ENCODE data around the gene TMEM132A.

The TMEM132A gene

DNA sequence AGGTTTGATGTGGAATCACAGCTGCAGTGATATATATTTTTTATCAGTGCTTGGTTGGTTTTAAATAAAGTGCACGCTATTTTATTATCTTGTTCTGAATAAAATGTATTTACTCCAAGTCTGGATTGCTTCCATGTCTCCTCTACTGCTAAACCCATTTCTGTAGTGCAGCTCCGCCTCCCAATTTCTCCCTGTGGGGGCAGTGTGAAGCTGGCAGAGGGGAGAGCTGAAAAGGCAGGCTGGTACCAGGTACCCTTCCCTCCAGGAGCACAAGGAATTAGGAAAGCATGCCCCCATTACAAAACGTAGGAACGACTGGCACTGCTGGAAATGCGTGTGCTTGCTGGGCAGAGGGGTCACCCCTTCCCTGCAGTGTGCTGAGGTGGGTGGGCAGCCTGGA, 934 bp upstream of the TMEM132A start:
- no peak for DNase-seq

- DNase-seq, result no peak
Measured at GRCh38 chr11:60923800-60924109, 505 bp upstream of the TMEM132A start.

DNA sequence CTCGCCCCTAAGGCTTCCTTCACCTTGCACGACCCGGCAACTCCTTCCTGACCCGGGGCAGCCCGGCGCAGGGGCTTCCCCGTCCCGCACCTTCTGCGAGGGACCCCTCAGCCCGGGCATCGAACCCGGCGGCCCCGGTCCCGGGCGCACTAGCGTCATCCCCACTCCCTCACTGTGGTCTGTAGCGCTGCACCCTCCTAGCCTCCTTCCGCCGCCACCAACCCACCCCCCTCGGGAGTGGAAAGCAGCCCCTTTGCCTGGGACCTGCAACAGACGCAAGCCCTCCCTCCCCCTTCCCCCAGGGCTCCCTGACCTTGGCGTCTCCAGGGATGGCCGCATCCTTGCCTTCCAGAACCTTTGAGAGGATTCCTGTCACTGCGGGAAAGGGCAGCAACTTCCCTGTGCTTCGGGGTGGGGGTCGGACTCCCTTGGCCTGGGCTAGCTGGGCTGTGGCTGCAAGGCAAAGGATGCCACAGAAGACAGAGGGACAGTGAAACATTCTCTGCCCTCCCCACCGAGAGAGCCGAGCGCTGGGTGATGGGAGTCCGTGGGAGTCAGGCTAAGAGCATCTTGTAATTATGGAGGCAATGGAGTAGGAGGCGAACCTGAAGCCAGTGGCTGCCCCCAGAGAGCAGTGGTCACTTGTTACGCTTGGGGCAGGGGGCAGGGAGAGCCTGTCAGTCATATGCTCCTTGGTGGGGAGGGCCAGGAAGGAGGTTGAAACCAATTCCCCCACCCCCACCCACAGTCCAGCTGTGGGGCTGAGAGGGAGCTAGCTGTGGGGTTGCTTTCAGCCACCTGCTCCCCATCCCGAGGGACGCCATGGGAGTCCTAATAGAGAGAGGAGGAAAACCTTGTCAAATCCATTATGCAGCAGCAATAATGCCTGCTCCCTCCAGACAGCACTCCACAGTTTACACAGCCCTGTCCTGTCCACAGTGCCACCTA, 920 bp downstream of the TMEM132A start:
- no peak for DNase-seq

- no peak for DNase-seq
Measured at GRCh38 chr11:60925868-60926267, 1.6 kb downstream of the TMEM132A start.

- no peak for DNase-seq
Measured at GRCh38 chr11:60926500-60926899, 2.2 kb downstream of the TMEM132A start.

DNA sequence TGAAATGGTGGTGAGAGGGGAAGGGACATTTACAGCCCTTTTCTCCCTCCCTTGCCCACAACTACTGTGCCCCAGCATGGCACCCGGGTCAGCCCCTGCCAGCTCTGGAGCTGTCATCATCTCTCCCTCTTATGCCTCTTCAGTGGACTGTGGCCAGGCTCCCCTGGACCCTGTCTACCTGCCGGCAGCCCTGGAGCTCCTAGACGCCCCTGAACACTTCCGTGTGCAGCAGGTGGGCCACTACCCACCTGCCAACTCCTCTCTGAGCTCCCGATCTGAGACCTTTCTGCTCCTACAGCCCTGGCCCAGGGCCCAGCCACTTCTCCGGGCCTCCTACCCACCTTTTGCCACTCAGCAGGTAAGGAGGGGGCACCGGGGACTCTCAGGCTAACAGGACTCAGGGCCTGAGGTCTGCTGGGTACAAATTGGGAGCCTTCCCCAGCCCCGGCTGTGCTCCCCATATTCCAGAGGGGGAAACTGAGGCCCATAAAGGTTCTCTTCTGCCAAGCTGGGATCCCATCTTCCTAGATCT, 2.9 kb downstream of the TMEM132A start:
- no peak for DNase-seq

- DNase-seq, result no peak
Measured at GRCh38 chr11:60927600-60927999, 3.3 kb downstream of the TMEM132A start.

GRCh38 chr11:60928563-60929001, 4.3 kb downstream of the TMEM132A start:
- no peak for DNase-seq

DNA sequence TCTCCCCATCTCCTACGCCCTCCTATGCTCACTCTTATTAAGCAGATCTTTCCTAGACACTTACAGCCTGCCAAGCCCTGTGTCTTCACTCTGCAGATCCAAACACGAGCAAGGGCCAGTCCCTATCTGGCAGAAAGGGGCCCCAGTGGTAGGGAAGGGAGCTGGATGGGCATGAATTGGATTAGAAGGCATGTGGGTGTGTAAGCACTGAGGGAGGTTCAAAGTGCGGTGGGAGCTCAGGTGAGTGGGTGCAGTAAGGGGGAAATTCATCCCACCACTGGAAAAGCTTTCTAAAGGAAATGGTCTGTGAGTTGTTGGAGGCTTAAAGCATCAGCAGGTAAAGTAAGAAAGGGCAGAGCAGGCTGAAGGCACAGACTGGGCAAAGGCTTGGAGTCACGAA, 5.5 kb downstream of the TMEM132A start:
- no peak for DNase-seq

DNA sequence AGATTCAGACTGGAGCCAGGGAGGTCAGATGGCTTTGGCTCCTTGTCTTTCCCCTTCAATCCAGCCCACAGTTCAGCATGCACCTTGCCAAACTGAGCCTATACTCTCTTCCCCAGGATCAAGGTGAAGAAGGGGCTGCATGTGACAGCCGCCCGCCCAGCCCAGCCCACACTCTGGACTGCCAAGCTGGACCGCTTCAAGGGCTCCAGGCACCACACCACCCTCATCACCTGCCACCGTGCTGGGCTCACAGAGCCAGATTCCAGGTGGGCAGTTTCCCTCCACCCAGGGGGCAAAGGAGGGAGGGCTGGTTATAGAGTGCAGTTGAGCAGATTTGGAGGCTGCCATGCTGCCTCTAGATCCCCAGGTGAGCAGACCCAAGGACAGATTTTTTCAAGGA, 6.1 kb downstream of the TMEM132A start:
- DNase-seq, result no peak

GRCh38 chr11:60931917-60932316, 7.7 kb downstream of the TMEM132A start:
- DNase-seq, result no peak

DNA sequence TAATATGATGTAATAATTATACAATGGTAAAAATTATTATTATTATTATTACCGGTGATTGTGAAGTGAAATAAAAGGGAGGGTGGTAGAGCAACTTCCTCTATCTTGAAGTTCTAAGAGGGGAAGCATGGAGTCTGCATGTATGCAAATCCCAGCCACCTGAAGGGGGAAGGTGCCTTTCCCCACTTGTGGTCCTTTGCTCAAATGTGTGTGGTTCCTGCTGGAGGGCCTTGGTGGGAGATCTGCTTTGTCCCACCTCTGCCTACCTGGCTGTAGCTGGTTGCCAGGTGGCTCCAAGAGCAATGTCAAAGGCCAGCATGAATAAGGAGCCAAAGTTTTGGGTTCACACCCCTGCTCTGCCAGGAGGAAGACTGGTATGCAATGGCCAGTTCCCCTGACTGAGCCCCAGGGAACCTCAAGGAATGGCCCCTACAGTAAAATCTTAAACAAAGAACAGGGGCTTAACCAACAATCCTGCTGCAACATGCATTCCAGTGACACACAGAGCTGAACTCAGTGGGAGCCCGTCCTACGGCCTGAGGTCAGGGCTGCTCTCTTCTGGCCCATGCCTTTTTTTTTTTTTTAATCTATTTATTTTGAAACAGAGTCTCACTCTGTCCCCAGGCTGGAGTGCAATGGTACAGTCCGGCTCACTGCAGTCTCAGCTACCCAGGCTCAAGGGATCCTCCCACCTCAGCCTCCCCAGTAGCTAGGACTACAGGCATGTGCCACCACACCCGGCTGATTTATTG, 8.5 kb downstream of the TMEM132A start:
- DNase-seq, result no peak

GRCh38 chr11:60933416-60934123, 9.3 kb downstream of the TMEM132A start:
- no peak for DNase-seq

- no peak for DNase-seq
Measured at GRCh38 chr11:60934124-60934789, 10.0 kb downstream of the TMEM132A start.

- DNase-seq, result no peak
Measured at GRCh38 chr11:60934790-60935605, 10.7 kb downstream of the TMEM132A start.

GRCh38 chr11:60935676-60936442, 11.6 kb downstream of the TMEM132A start:
- no peak for DNase-seq

GRCh38 chr11:60936467-60937143, 12.3 kb downstream of the TMEM132A start:
- no peak for DNase-seq

- no peak for DNase-seq
Measured at GRCh38 chr11:60937144-60937527, 12.9 kb downstream of the TMEM132A start.

DNA sequence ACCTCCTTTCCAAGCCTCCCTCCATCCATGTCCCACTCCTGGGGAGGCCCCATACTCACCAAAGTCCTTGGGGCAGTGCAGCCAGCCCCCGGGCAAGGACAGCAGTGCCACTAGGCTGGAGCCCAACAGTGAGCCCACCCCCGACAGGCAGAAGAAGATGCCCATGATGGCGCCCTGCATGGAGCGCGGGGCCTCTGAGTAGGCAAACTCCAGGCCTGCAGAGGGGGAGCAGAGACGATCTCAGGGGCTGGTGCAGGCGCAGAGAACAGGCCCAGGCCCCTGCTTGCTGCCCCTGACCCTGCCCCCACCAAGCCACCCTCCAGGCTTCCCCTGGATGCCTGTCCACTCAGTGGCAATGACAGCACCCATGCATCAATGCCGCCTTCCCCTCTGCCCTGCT, 13.6 kb downstream of the TMEM132A start:
- DNase-seq, result no peak

DNA sequence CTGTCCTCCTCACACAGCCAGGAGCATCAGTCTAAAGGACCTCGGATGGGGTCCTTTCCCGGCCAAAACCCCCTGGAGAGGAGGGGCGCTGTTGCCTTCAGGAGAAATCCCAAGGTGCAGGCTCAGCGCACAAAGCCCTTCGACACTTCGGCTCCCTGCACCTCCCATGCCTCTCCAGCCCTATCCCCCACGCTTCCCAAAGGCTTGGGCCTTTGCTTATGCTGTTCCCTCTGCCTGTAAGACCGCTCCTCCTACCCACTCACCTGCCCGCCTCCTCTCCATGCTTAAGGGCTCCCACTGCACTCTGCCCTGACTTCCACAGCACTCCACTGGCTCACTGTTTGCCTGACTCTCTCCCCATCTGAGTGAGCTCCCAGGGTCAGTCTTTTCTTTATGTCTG, 14.2 kb downstream of the TMEM132A start:
- no peak for DNase-seq
